ENCODE data around the gene TOR1A.

GRCh38 chr9:129806061-129806460 lies 17.9 kb downstream of the TOR1A start:
- no peak for TF ChIP-seq CTCF (IDR thresholded peaks at IDR 0.05)
- TF ChIP-seq POLR2A (IDR thresholded peaks at IDR 0.05) = no peak
